CD14-positive monocyte (primary cell): ENCODE results near the gene CA10. TPM values are rescaled to one million over a fixed set of nuclear protein-coding genes. Genes with fewer than 3 reads are reported as not detected.

ENCODE experiments used
- DNase-seq, 3 donors: peaks; one replicate each; pipeline ENCODE4 v3.0.0-alpha.2; 2011 to 2022
- H2AFZ ChIP-seq: 2 replicates; pipeline ENCODE4 v1.6.0; 2012; ENCODE audit warnings: mild to moderate bottlenecking, low read depth, low read length, inconsistent platforms; ENCODE audit not compliant: insufficient read depth, poor library complexity, severe bottlenecking
- H3K27ac ChIP-seq, 2 donors: 1 replicate in 1 of 2; 2 replicates in 1 of 2; pipeline ENCODE4 v1.5.1; 2012 to 2013; ENCODE audit warnings: low read length in 2 of 2, control low read depth in 1 of 2, inconsistent platforms in 1 of 2, low read depth in 1 of 2, mild to moderate bottlenecking in 1 of 2
- H3K27me3 ChIP-seq, 2 donors: one replicate each; pipeline versions ENCODE4 v1.6.0 to v1.6.1; 2011 to 2013; ENCODE audit warnings: low read length in 2 of 2; ENCODE audit not compliant: control insufficient read depth in 2 of 2, insufficient read depth in 2 of 2
- H3K36me3 ChIP-seq, 2 donors: replicated peaks in 1 of 2; 1 replicate in 1 of 2; 2 replicates in 1 of 2; pipeline versions ENCODE4 v1.5.1 to v1.6.1; 2012 to 2013; ENCODE audit warnings: low read length in 2 of 2, control low read depth in 1 of 2, inconsistent platforms in 1 of 2, mild to moderate bottlenecking in 1 of 2; ENCODE audit not compliant: insufficient read depth in 2 of 2, control insufficient read depth in 1 of 2
- H3K4me1 ChIP-seq, 2 donors: 1 replicate in 1 of 2; 2 replicates in 1 of 2; pipeline versions ENCODE4 v1.5.1 to v1.6.1; 2012 to 2013; ENCODE audit warnings: low read length in 2 of 2, control low read depth in 1 of 2, inconsistent platforms in 1 of 2, mild to moderate bottlenecking in 1 of 2, moderate library complexity in 1 of 2; ENCODE audit not compliant: insufficient read depth in 2 of 2, control insufficient read depth in 1 of 2
- H3K4me2 ChIP-seq: replicated peaks from 2 replicates; pipeline ENCODE3; 2012; ENCODE audit warnings: low read length, moderate library complexity, mild to moderate bottlenecking; ENCODE audit not compliant: poor library complexity, severe bottlenecking; ENCODE audit errors: extremely low read depth
- H3K4me3 ChIP-seq, 3 experiments: fragments of 200-600 bp in 1 of 3; sonication (generic) in 1 of 3; replicated peaks in 1 of 3; 1 replicate in 2 of 3; 2 replicates in 1 of 3; pipeline ENCODE4 v1.5.1; 2011 to 2013; ENCODE audit warnings: low read length in 3 of 3, mild to moderate bottlenecking in 3 of 3, control low read depth in 2 of 3, low read depth in 2 of 3, inconsistent platforms in 1 of 3, moderate library complexity in 1 of 3
- H3K79me2 ChIP-seq: 2 replicates; pipeline ENCODE4 v1.6.0; 2012; ENCODE audit warnings: mild to moderate bottlenecking, control low read depth, inconsistent platforms, low read length, moderate library complexity; ENCODE audit not compliant: insufficient read depth
- H3K9ac ChIP-seq: 2 replicates; pipeline ENCODE4 v1.6.0; 2017; ENCODE audit warnings: low read length, mild to moderate bottlenecking; ENCODE audit not compliant: insufficient read depth, poor library complexity, severe bottlenecking
- H3K9me3 ChIP-seq, 2 donors: replicated peaks in 1 of 2; 1 replicate in 1 of 2; 2 replicates in 1 of 2; pipeline versions ENCODE4 v1.5.1 to v1.6.1; 2012 to 2013; ENCODE audit warnings: low read length in 2 of 2, control low read depth in 1 of 2; ENCODE audit not compliant: control insufficient read depth in 1 of 2, insufficient read depth in 1 of 2
- H4K20me1 ChIP-seq: 2 replicates; pipeline ENCODE4 v1.6.0; 2012; ENCODE audit warnings: mild to moderate bottlenecking, low read length, control low read depth, moderate library complexity; ENCODE audit not compliant: insufficient read depth
- H3K27ac Mint-ChIP-seq, 7 donors: one replicate each; pipeline ENCODE4 v1.8.0; 2020; ENCODE audit warnings: mild to moderate bottlenecking in 7 of 7, mixed read lengths in 7 of 7, moderate library complexity in 6 of 7, inconsistent platforms in 2 of 7
- H3K27me3 Mint-ChIP-seq, 3 donors: one replicate each; pipeline ENCODE4 v1.8.0; 2021 to 2022; ENCODE audit warnings: low read depth in 3 of 3, mild to moderate bottlenecking in 3 of 3, mixed read lengths in 3 of 3, moderate library complexity in 3 of 3, inconsistent platforms in 1 of 3
- H3K36me3 Mint-ChIP-seq, 2 donors: one replicate each; pipeline ENCODE4 v1.8.0; 2020; ENCODE audit warnings: mixed read lengths in 2 of 2, inconsistent platforms in 1 of 2, mild to moderate bottlenecking in 1 of 2
- H3K4me1 Mint-ChIP-seq: one replicate; pipeline ENCODE4 v1.8.0; 2020; ENCODE audit warnings: mild to moderate bottlenecking, mixed read lengths
- H3K4me3 Mint-ChIP-seq, 2 donors: one replicate each; pipeline ENCODE4 v1.8.0; 2020; ENCODE audit warnings: mild to moderate bottlenecking in 2 of 2, mixed read lengths in 2 of 2, moderate library complexity in 1 of 2
- H3K9me3 Mint-ChIP-seq, 7 donors: one replicate each; pipeline ENCODE4 v1.8.0; 2020 to 2022; ENCODE audit warnings: mixed read lengths in 7 of 7, mild to moderate bottlenecking in 6 of 7, moderate library complexity in 6 of 7, inconsistent platforms in 2 of 7
- WGBS: methylation state at CpG from one replicate; pipeline ENCODE4 v1.1.5; 2013; ENCODE audit warnings: missing lambda C conversion rate; ENCODE audit not compliant: insufficient coverage; 5-methylcytosine and 5-hydroxymethylcytosine counted together
- intact Hi-C, 2 donors: fragments of 100-400 bp; cut with micrococcal nuclease; formaldehyde crosslinking; loops; one replicate each; pipeline versions ENCODE4 v1.15.0 to v1.15.1; 2023
- polyA plus RNA-seq, 3 donors: library from polyadenylated mRNA; depleted of rRNA in 1 of 3; unstranded in 2 of 3; stranded (reverse) in 1 of 3; fragments of 300-500 nt in 2 of 3; fragments of >200 nt in 1 of 3; fragmentation: Illumina TruSeq in 2 of 3; gene quantifications; 1 replicate in 2 of 3; 2 replicates in 1 of 3; pipeline ENCODE4 v1.2.3, GENCODE V29; 2012 to 2021
- TF ChIP-seq, protein P1 (sequence below): fragments of 200-600 bp; IDR thresholded peaks from one replicate; pipeline ENCODE4 v1.8.0; 2022; ENCODE audit warnings: antibody characterized with exemption, mild to moderate bottlenecking

CA10 gene
- polyA plus RNA-seq, 3 donors = not detected

DNA sequence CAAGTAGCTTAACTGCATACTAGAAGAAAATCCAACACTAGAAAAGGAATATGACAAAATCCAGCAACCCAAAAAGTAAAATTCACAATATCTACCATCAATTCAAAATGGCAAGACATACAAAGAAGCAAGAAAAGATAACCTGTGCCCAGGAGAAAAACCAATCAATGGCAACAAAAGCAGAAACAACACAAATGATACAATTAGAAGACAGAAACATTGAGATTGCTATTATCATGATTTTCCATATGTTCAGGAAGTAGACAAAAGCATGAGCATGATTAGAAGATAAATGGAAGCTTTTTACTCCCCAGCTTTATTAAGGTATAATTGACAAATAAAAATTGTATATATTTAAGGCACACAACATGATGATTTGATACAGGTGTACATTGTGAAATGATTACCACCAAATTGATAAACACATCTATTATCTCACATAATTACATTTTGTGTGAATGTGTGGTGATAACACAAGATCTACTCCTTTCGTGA lies 117.3 kb downstream of the CA10 start:
- Mint-ChIP-seq H3K9me3 (peaks cover 0 to 4% (median 0%) of the 10 kb centered on the region in 7 donors), H3K27ac (no peak overlapping the region), H3K27me3 (peaks cover 0 to 1% (median 0%) of the 10 kb centered on the region in 3 donors), H3K36me3 (no peaks in the 10 kb centered on the region), H3K4me3 (no peak overlapping the region), H3K4me1 (no peaks in the 10 kb centered on the region)
- Histone ChIP-seq H3K4me1 (no peaks in the 10 kb centered on the region), H3K27me3 (no peaks in the 10 kb centered on the region), H3K79me2 (no peaks in the 10 kb centered on the region), H2AFZ (no peak overlapping the region), H3K9me3 (no peaks in the 10 kb centered on the region), H3K27ac (no peak overlapping the region), H3K4me2 (no peak overlapping the region), H4K20me1 (no peaks in the 10 kb centered on the region), H3K36me3 (no peaks in the 10 kb centered on the region), H3K9ac (no peak overlapping the region), H3K4me3 (no peak overlapping the region)
- WGBS = no CpG with 5 or more reads among the region's 1 CpG
- intact Hi-C loops = no loop called here
- no peak for DNase-seq
- TF ChIP-seq, protein P1, sequence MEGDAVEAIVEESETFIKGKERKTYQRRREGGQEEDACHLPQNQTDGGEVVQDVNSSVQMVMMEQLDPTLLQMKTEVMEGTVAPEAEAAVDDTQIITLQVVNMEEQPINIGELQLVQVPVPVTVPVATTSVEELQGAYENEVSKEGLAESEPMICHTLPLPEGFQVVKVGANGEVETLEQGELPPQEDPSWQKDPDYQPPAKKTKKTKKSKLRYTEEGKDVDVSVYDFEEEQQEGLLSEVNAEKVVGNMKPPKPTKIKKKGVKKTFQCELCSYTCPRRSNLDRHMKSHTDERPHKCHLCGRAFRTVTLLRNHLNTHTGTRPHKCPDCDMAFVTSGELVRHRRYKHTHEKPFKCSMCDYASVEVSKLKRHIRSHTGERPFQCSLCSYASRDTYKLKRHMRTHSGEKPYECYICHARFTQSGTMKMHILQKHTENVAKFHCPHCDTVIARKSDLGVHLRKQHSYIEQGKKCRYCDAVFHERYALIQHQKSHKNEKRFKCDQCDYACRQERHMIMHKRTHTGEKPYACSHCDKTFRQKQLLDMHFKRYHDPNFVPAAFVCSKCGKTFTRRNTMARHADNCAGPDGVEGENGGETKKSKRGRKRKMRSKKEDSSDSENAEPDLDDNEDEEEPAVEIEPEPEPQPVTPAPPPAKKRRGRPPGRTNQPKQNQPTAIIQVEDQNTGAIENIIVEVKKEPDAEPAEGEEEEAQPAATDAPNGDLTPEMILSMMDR = no peak

DNA sequence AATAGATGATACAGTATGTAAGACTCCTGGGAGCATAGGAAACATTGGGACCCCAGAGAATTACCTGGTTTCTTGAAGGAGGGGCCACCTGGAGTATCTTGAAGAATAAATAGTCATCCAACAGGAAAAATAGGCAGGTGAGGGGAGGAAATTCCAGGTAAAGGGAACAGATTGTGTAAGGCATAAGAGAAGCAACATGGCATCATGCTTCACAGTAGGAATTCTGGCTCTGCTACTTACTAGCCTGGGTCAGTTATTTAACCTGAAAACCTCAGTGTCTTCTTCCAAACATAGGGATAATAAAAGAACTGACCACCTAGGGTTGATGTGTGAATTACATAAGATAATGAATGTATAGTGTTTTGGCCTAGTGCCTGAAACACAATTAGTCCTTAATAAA lies 122.1 kb downstream of the CA10 start:
- no peak overlapping the region for H2AFZ ChIP-seq
- Mint-ChIP-seq H3K27me3 (no peaks in the 10 kb centered on the region), H3K27ac (no peak overlapping the region), H3K36me3 (no peaks in the 10 kb centered on the region), H3K4me3 (no peak overlapping the region), H3K9me3 (peaks cover 0 to 4% (median 0%) of the 10 kb centered on the region in 7 donors), H3K4me1 (no peaks in the 10 kb centered on the region)
- no peaks in the 10 kb centered on the region for H3K4me1 ChIP-seq
- intact Hi-C loops = no loop called here
- TF ChIP-seq, protein P1 = no peak
- no peak overlapping the region for H3K4me2 ChIP-seq
- H3K36me3 ChIP-seq = no peaks in the 10 kb centered on the region
- H3K4me3 ChIP-seq = no peak overlapping the region
- no peak overlapping the region for H3K27ac ChIP-seq
- H3K27me3 ChIP-seq = no peaks in the 10 kb centered on the region
- DNase-seq = no peak
- H4K20me1 ChIP-seq = no peaks in the 10 kb centered on the region
- H3K9ac ChIP-seq = no peak overlapping the region
- H3K79me2 ChIP-seq = no peaks in the 10 kb centered on the region
- no peaks in the 10 kb centered on the region for H3K9me3 ChIP-seq
